Limb (tissue), 2 donors: ENCODE data around the gene INMT.

Experiments used
- DNase-seq, 2 donors: peaks; one replicate each; pipeline ENCODE4 v3.0.0-alpha.2; 2016; ENCODE audit errors: extremely low spot score in 2 of 2

Gene INMT

DNA sequence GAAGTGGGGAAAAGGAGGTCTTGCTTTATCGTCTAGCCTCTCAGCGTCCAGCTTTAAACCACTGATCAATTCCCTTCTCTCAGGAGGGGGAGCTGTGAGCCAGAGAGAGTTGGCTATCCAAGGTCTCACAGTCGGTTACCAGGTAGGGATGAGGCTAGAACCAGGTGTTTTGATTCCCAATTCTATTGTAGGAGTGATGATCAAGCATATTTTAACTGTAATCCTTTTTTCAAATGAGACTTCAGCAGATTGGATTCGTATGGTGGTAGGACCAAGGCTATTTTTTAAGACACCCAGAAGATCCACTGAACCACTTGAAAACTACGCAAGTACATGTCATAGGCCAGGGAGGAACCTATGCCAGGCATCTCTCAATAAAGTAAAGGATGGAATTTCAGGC is 27.6 kb downstream of the INMT start:
- DNase-seq, result no peak

- DNase-seq, result no peak
Measured at GRCh38 chr7:30780941-30781340, 29.0 kb downstream of the INMT start.

- DNase-seq, result no peak
Measured at GRCh38 chr7:30782690-30783089, 30.8 kb downstream of the INMT start.

DNA sequence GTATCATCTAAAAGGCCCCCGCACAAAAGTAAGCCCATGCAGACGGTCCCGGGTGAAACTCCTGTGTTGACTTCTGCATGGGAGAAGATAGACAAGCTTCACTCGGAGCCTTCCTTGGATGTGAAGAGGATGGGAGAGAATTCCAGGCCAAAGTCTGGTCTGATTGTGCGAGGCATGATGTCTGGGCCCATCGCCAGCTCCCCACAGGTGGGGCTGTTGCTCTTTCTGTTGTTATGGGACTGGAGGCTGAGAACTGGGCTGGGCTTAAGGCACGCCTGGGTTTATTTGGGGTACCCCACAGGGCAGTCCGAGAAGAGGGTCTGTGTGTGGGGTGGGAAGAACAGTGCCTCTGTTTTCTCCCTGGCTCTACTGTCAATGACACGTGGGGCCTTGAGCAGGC is 33.9 kb downstream of the INMT start:
- DNase-seq, result no peak

- no peak for DNase-seq
Measured at GRCh38 chr7:30787486-30787885, 35.6 kb downstream of the INMT start.

- DNase-seq, result no peak
Measured at GRCh38 chr7:30788640-30789333, 36.9 kb downstream of the INMT start.

DNA sequence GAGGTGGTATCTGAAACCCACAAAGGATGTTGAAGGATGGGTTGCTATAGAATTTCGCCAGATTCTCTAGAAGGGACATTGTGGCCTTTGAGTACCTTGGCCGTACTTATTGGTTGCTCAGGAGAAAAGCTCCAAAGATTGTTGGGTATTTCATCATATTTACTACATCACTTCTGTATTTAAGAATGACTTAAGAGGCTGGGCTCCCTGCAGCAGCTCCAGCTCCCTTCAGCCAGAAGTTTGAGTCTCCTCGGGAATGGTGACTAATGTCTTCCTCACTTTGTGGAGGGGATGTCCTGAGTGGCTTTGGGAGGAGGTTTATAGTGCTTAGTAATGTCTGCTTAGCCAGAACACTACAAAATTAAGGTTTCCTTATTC is 37.4 kb downstream of the INMT start:
- no peak for DNase-seq

GRCh38 chr7:30790356-30790755 is 38.4 kb downstream of the INMT start:
- no peak for DNase-seq

DNA sequence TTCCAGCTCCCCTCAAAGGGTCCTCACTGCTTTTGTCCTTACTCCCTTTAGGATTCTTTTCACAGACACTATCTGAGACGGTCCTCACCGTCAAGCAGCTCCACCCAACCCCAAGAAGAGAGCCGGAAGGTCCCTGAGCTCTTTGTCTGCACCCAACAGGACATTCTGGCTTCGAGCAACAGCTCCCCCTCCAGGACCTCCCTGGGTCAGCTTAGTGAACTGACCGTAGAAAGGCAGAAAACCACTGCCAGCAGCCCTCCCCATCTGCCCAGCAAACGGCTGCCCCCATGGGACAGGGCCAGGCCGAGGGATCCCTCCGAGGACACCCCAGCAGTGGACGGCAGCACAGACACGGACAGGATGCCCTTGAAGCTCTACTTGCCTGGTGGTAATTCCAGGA is 39.2 kb downstream of the INMT start:
- no peak for DNase-seq

GRCh38 chr7:30795161-30795948 is 43.4 kb downstream of the INMT start:
- DNase-seq, result no peak

- DNase-seq, result peak in 1 of 2 donors; percentile 65
Measured at GRCh38 chr7:30796105-30796869, 44.4 kb downstream of the INMT start.

DNA sequence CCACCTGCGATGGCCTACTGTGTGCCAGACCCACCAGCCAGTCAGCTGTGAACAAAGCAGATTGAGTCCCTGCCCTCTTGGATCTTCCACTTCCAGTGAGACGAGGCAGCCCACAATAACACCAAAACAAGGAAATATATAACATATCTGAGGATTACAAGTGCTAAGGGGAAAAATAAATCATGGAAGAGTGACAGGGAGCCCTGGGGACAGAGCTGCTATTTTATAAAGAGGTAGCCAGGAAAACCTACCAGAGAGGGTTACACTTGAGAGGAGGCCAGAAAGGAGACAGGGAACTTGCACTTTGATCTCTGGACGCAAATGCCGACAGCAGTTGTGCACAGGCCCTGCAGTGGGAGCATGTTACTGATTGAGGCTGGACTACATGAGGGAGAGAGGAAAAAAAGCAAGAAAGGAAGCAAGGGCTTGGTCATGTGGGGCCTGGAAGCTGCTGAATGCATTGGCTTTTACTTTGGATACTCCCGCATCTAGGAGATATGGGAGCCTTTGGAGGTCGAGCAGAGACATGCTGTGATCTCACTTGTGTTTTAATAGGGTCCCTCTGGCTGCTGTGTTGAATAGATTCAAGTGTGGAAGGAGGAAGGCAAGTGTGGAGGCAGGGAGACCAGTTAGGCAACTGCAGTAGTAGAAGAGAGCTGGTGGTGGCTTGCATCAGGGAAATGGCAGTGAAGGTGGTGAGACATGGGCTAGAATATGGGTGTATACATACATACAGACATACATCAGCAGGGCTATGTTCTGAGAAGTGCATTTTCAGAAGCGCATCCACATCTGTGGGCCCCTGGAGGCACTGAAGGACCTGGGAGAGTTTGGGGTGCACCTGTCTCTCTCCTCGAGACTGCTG is 45.5 kb downstream of the INMT start:
- DNase-seq, result no peak

DNA sequence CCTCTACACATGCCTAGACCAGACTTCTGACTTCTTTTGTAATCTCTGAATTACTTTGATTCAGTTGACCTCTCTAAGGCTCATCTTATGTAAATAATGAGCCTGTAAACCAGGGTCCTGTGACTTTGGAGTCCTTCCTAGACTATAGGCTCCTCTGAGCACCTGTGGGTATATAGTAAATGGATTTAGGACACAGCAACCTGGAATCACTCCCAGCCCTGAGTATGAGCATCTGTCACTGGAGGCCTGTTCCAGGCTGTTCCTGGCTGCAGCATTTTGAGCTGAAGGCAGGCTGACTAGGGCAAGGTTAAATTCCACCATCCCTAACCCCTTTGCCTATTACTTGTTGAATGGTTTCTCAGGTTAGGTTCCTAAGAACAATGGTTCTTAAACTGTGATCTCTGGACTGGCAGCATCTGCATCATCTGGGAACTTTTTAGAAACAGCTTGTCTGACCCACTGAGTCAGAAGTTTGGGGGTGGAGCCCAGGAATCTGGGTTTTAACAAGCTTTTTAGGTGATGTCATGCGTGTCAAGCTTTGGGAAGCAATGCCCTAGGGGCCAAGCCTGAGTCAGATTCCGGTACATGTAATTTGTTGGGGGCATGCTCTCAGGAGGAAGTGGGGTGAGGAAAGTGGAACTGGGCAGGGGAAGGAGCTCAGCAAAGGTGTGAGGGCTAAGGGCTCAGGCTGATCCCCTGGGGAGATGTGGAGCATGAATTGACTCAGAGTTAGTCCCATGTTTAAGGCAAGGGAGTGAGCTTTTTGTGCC is 47.5 kb downstream of the INMT start:
- no peak for DNase-seq

- no peak for DNase-seq
Measured at GRCh38 chr7:30799976-30800661, 48.2 kb downstream of the INMT start.

- peak; percentile 79 to 85 for DNase-seq
Measured at GRCh38 chr7:30800785-30801252, 48.9 kb downstream of the INMT start.

GRCh38 chr7:30802812-30803211 is 50.9 kb downstream of the INMT start:
- no peak for DNase-seq

DNA sequence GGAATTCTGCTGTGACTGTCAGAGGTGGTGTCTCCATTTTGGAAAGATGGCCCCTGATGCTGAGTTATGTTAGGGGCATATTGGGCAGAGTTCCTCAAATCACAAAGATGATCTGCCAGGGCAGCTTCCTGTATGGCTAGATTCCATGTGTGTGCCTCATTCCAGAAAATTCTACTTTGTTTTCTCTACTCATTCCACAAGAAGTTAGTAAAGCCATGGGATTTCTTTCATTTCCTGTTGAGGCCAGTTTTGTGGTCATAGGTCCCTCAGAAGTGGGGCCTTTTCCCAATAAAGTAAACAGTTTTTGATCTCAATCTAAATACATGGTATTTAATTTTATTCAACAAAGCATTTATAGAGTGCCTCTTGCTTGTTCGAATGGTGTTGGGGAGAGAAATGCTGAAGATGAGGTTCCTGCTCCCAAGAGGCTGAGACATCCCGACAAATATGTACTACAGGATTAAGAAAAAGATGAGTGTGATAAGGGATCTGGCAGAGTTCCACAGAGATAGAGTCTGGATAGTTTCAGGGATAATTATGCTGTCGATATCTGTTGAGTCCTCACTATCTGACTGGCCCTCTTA is 52.2 kb downstream of the INMT start:
- DNase-seq, result no peak

GRCh38 chr7:30805081-30805691 is 53.3 kb downstream of the INMT start:
- no peak for DNase-seq

GRCh38 chr7:30805931-30806330 is 54.0 kb downstream of the INMT start:
- DNase-seq, result no peak
